HEK293T (cell line): Measurements from ENCODE around the gene TMEM61.

Experiments
- FOXA1 ChIP-seq: fragments of 450-650 bp; IDR thresholded peaks from 2 replicates; pipeline ENCODE4 v1.6.1; 2016; ENCODE audit warnings: mild to moderate bottlenecking
- FOXK2 ChIP-seq: fragments of 450-650 bp; IDR thresholded peaks from 2 replicates; pipeline ENCODE4 v1.6.1; 2016; ENCODE audit warnings: mild to moderate bottlenecking
- TF ChIP-seq, protein P1 (sequence below): fragments of 450-650 bp; IDR thresholded peaks from 2 replicates; pipeline ENCODE4 v1.6.1; 2016

DNA sequence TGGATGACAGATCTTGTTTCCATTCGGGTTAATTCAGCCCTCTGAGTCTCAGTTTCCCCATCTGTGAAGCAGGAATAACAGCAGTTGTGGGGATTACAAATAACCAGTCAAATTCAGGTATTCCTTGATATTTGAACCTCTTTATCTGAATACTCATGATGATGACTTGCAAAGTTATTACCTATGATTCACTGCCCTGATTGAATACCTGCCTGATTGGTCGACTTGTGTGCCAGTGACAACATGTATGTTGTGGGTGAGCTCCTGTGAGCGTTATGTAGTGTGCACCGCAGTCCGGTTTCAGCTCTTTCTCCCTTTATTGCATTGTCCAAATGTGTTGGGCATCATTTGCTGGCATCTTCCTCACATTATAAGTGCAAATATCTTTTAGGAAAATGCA, 9.5 kb upstream of the TMEM61 start:
- TF ChIP-seq FOXK2 (no peak), FOXA1 (no peak)
- TF ChIP-seq, protein P1, sequence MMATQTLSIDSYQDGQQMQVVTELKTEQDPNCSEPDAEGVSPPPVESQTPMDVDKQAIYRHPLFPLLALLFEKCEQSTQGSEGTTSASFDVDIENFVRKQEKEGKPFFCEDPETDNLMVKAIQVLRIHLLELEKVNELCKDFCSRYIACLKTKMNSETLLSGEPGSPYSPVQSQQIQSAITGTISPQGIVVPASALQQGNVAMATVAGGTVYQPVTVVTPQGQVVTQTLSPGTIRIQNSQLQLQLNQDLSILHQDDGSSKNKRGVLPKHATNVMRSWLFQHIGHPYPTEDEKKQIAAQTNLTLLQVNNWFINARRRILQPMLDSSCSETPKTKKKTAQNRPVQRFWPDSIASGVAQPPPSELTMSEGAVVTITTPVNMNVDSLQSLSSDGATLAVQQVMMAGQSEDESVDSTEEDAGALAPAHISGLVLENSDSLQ, result no peak
